Natural killer cell (primary cell): ENCODE results near the gene TMEM203. TPM values are rescaled to one million over a fixed set of nuclear protein-coding genes. Genes with fewer than 3 reads are reported as not detected.
"Not testable (repeated sequence)": the region's sequence is repeated elsewhere in the genome, so short reads cannot be mapped to it uniquely, and the experiment has no call there.

ENCODE experiments used
- ATAC-seq, 3 donors: fragments of 150-1000 bp in 2 of 3; fragments of 200-7000 bp in 1 of 3; cut with Tn5 transposase; 1 replicate in 1 of 3; 2 replicates in 2 of 3; pipeline ENCODE4 v1.10.0; 2021; ENCODE audit warnings: mild to moderate bottlenecking in 2 of 3, moderate library complexity in 2 of 3
- DNase-seq, 2 donors: peaks; one replicate each; pipeline versions ENCODE4 v3.0.0 to v3.0.0-alpha.2; 2013 to 2021; ENCODE audit warnings: mixed read lengths in 1 of 2
- H3K27ac ChIP-seq: one replicate; pipeline ENCODE4 v1.5.1; 2013; ENCODE audit warnings: mild to moderate bottlenecking, low read length
- H3K27me3 ChIP-seq: one replicate; pipeline ENCODE4 v1.6.1; 2013; ENCODE audit warnings: low read length; ENCODE audit not compliant: control insufficient read depth, insufficient read depth
- H3K36me3 ChIP-seq: one replicate; pipeline ENCODE4 v1.6.1; 2013; ENCODE audit warnings: low read length; ENCODE audit not compliant: control insufficient read depth, insufficient read depth
- H3K4me1 ChIP-seq: one replicate; pipeline ENCODE4 v1.6.1; 2013; ENCODE audit warnings: low read length; ENCODE audit not compliant: control insufficient read depth, insufficient read depth
- H3K4me3 ChIP-seq: one replicate; pipeline ENCODE4 v1.5.1; 2013; ENCODE audit warnings: low read length
- H3K9me3 ChIP-seq: one replicate; pipeline ENCODE4 v1.6.1; 2013; ENCODE audit warnings: low read length; ENCODE audit not compliant: control insufficient read depth, insufficient read depth
- H3K27ac Mint-ChIP-seq, 2 donors: one replicate each; pipeline ENCODE4 v1.8.0; 2022; ENCODE audit warnings: mild to moderate bottlenecking in 2 of 2, mixed read lengths in 2 of 2, moderate library complexity in 1 of 2
- H3K27me3 Mint-ChIP-seq, 2 donors: one replicate each; pipeline ENCODE4 v1.8.0; 2022; ENCODE audit warnings: low read depth in 2 of 2, mixed read lengths in 2 of 2
- H3K36me3 Mint-ChIP-seq: one replicate; pipeline ENCODE4 v1.8.0; 2022; ENCODE audit warnings: mixed read lengths
- H3K4me1 Mint-ChIP-seq, 2 donors: one replicate each; pipeline ENCODE4 v1.8.0; 2022; ENCODE audit warnings: mixed read lengths in 2 of 2
- H3K4me3 Mint-ChIP-seq: one replicate; pipeline ENCODE4 v1.8.0; 2022; ENCODE audit warnings: mild to moderate bottlenecking, moderate library complexity, mixed read lengths
- H3K9me3 Mint-ChIP-seq, 2 donors: one replicate each; pipeline ENCODE4 v1.8.0; 2022; ENCODE audit warnings: mixed read lengths in 2 of 2
- CTCF ChIP-seq: fragments of 200-600 bp; IDR thresholded peaks from one replicate; pipeline ENCODE4 v1.8.0; 2022; ENCODE audit warnings: antibody characterized with exemption
- WGBS: methylation state at CpG from one replicate; pipeline ENCODE4 v1.1.7; 2013; ENCODE audit warnings: missing lambda C conversion rate; ENCODE audit not compliant: insufficient coverage; 5-methylcytosine and 5-hydroxymethylcytosine counted together
- intact Hi-C: fragments of 100-400 bp; cut with micrococcal nuclease; formaldehyde crosslinking; loops from one replicate; pipeline ENCODE4 v1.14.2; 2022
- total RNA-seq, 4 donors: library from RNA; stranded (reverse); fragments of 120-200 nt in 1 of 4; gene quantifications; one replicate each; pipeline versions ENCODE4 v1.2.3 to v1.2.4, GENCODE V29; 2013 to 2022

Gene TMEM203
- total RNA-seq, 3 donors from 2014 or later (not counting 1 experiment from before 2014, with no cell fraction given): 22.1 to 30.5 (median 27.1) TPM

DNA sequence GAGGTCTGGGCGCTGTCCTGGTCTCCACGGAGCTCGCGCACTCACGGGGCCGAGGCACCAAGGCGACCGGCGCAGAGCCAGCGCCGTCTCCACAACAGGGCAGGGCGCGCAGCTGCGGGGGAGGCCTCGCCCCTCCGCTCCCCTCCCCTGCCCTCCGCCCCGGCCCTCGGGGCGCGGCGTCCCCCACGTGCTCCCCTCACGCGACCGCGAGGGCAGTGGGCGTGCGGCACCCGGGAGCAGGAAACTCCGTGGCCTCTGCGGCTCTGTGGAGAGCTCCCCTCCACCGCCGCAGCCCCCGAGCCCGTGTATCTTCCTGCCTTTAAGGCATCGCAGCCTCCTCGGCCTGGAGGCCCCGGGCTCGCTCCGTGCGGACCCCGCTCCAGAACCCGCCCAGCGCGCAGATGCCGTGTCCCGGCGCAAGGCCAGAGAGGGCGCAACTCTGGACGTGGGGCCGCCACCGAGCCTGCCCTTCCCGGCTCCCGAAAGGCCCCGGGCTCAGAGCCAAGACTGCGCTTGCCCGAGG, 34.9 kb upstream of the TMEM203 start:
- peaks cover 59% of the 10 kb centered on the region for H3K4me1 ChIP-seq
- H3K36me3 Mint-ChIP-seq: no peaks in the 10 kb centered on the region
- H3K9me3 Mint-ChIP-seq: no peaks in the 10 kb centered on the region
- H3K27me3 ChIP-seq: no peaks in the 10 kb centered on the region
- peaks cover 19 to 35% of the 10 kb centered on the region in 2 donors for H3K4me1 Mint-ChIP-seq
- peak overlapping the region; percentile 76 for H3K4me3 Mint-ChIP-seq
- no peaks in the 10 kb centered on the region for H3K9me3 ChIP-seq
- H3K36me3 ChIP-seq: peaks cover 17% of the 10 kb centered on the region
- peak overlapping the region; percentile 46 for H3K4me3 ChIP-seq
- TF ChIP-seq CTCF: no peak
- DNase-seq (peak in 1 of 2 donors; percentile 87), ATAC-seq (peak; percentile 22 to 43 (median 32))
- H3K27me3 Mint-ChIP-seq: peaks cover 0 to 4% of the 10 kb centered on the region in 2 donors
- under 1% methylated on average over 58 of the region's 58 CpGs for WGBS
- intact Hi-C loops: loop anchor here (5.0 kb wide), 2 partner anchors 38 to 448 kb away; partner anchors contain the start of genes TMEM141 and TPRN
- peak overlapping the region; percentile 81 for H3K27ac ChIP-seq
- peak overlapping the region; percentile 86 to 94 for H3K27ac Mint-ChIP-seq

DNA sequence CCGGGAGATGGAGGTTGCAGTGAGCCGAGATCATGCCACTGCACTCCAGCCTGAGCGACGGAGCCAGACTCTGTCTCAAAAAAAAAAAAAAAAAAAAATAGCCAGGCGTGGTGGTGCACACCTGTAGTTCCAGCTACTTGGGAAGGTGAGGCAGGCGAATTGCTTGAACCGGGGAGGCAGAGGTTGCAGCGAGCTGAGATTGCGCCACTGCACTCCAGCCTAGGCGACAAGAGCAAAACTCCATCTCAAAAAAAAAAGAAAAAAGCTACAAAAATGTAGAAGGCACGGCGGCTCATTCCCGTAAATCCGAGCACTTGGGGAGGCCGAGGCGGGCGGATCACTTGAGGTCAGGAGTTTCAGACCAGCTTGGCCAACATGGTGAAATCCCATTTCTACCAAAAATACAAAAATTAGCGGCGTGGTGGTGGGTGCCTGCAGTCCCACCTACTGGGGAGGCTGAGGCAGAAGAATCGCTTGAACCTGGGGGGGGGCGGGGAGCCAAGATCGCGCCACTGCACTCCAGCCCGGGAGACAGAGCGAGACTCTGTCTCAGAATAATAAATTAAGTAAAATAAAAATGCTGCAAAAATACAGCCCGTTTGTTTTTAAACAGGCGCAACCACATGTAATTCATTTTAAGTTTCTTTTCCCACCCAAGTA, 34.2 kb upstream of the TMEM203 start:
- not testable (repeated sequence) for H3K27me3 Mint-ChIP-seq, H3K9me3 Mint-ChIP-seq, H3K9me3 ChIP-seq, ATAC-seq, H3K36me3 Mint-ChIP-seq, H3K27me3 ChIP-seq, DNase-seq
- intact Hi-C loops: loop anchor here (5.0 kb wide), 2 partner anchors 37 to 447 kb away; partner anchors contain the start of genes TMEM141 and TPRN
- 55% methylated on average over 27 of the region's 27 CpGs for WGBS
- Histone ChIP-seq H3K36me3 (peaks cover 17% of the 10 kb centered on the region), H3K4me1 (peaks cover 64% of the 10 kb centered on the region), H3K4me3 (peak overlapping the region; percentile 46), H3K27ac (peak overlapping the region; percentile 49)
- Mint-ChIP-seq H3K27ac (peak overlapping the region; percentile 67 to 94), H3K4me1 (peaks cover 19 to 41% of the 10 kb centered on the region in 2 donors), H3K4me3 (peak overlapping the region; percentile 76)

GRCh38 chr9:137237759-137238726, 32.6 kb upstream of the TMEM203 start:
- Mint-ChIP-seq H3K9me3 (no peaks in the 10 kb centered on the region), H3K4me3 (no peak overlapping the region)

More at GRCh38 chr9:137237759-137238726, 32.6 kb upstream of the TMEM203 start:
- Histone ChIP-seq H3K4me1 (peaks cover 68% of the 10 kb centered on the region), H3K27me3 (no peaks in the 10 kb centered on the region), H3K4me3 (no peak overlapping the region), H3K27ac (no peak overlapping the region), H3K36me3 (peaks cover 10% of the 10 kb centered on the region), H3K9me3 (no peaks in the 10 kb centered on the region)
- intact Hi-C loops: no loop called here
- peaks cover 0 to 10% of the 10 kb centered on the region in 2 donors for H3K27me3 Mint-ChIP-seq
- H3K4me1 Mint-ChIP-seq: peaks cover 16 to 34% of the 10 kb centered on the region in 2 donors
- no peak overlapping the region for H3K27ac Mint-ChIP-seq
- WGBS: 87% methylated on average over 13 of the region's 13 CpGs
- no peak for DNase-seq
- TF ChIP-seq CTCF: no peak
- no peaks in the 10 kb centered on the region for H3K36me3 Mint-ChIP-seq
- no peak for ATAC-seq
